ENCODE results near the gene RNFT2. TPM values are rescaled to one million over a fixed set of nuclear protein-coding genes. Genes with fewer than 3 reads are reported as not detected.

Gene RNFT2
- total RNA-seq, 1 experiment from 2014 or later = 12.3 TPM

- intact Hi-C loops (cut with micrococcal nuclease; ENCODE audit: unreplicated experiment) (loop anchor here (10.0 kb wide), 1 partner anchor 152 kb away; the partner anchor contains the start of genes RNFT2 and SPRING1), in situ Hi-C loops (cut with HindIII; ENCODE audit: low pct_unique_long_range_greater_than_20kb, low sequenced_read_pairs) (no loop called here)
- ChIA-PET CTCF (no interaction called here), POLR2A (no interaction called here)
- Histone ChIP-seq H3K27ac (ENCODE audit: low read length) (no peak overlapping the region), H3K36me3 (ENCODE audit: control insufficient read depth, insufficient read depth, low read length) (no peaks in the 10 kb centered on the region), H3K4me1 (ENCODE audit: control insufficient read depth, insufficient read depth, low read length) (peaks cover 5% of the 10 kb centered on the region), H3K4me3 (ENCODE audit: low read depth in 2 of 2, low read length in 2 of 2) (no peak overlapping the region), H3K27me3 (ENCODE audit: control insufficient read depth, insufficient read depth, low read length) (peaks cover 6% of the 10 kb centered on the region), H3K9me3 (ENCODE audit: control insufficient read depth, insufficient read depth, low read depth, low read length) (no peaks in the 10 kb centered on the region)
- DNase-seq (ENCODE audit: low read depth, low spot score) (no peak), ATAC-seq (no peak)
- no TSS peak for BruUV-seq (replicated peaks)
- TF ChIP-seq REST (IDR thresholded peaks at IDR 0.05; ENCODE audit: insufficient read depth in 1 of 2, low read depth in 2 of 2, low read length in 1 of 2) (no peak), TCF7L2 (IDR thresholded peaks at IDR 0.05; ENCODE audit: low read depth, low read length) (no peak), SIN3A (IDR thresholded peaks at IDR 0.05; ENCODE audit: borderline replicate concordance, insufficient read depth, low read depth, low read length) (no peak), POLR2AphosphoS5 (IDR thresholded peaks at IDR 0.05; ENCODE audit: low read depth, low read length) (no peak)
Observed at GRCh38 chr12:116887244-116887643, 149.1 kb downstream of the RNFT2 start.

GRCh38 chr12:116887897-116888296 is 149.8 kb downstream of the RNFT2 start:
- in situ Hi-C loops (cut with HindIII; ENCODE audit: low pct_unique_long_range_greater_than_20kb, low sequenced_read_pairs) (no loop called here), intact Hi-C loops (cut with micrococcal nuclease; ENCODE audit: unreplicated experiment) (loop anchor here (10.0 kb wide), 1 partner anchor 153 kb away; the partner anchor contains the start of genes RNFT2 and SPRING1)
- CTCF ChIA-PET = no interaction called here
- POLR2A ChIA-PET = no interaction called here
- TF ChIP-seq, protein P1, sequence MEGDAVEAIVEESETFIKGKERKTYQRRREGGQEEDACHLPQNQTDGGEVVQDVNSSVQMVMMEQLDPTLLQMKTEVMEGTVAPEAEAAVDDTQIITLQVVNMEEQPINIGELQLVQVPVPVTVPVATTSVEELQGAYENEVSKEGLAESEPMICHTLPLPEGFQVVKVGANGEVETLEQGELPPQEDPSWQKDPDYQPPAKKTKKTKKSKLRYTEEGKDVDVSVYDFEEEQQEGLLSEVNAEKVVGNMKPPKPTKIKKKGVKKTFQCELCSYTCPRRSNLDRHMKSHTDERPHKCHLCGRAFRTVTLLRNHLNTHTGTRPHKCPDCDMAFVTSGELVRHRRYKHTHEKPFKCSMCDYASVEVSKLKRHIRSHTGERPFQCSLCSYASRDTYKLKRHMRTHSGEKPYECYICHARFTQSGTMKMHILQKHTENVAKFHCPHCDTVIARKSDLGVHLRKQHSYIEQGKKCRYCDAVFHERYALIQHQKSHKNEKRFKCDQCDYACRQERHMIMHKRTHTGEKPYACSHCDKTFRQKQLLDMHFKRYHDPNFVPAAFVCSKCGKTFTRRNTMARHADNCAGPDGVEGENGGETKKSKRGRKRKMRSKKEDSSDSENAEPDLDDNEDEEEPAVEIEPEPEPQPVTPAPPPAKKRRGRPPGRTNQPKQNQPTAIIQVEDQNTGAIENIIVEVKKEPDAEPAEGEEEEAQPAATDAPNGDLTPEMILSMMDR (IDR thresholded peaks at IDR 0.05) = no peak
- TF ChIP-seq REST (IDR thresholded peaks at IDR 0.05; ENCODE audit: insufficient read depth in 1 of 2, low read depth in 2 of 2, low read length in 1 of 2) = no peak
- no peak for TF ChIP-seq POLR2AphosphoS5 (IDR thresholded peaks at IDR 0.05; ENCODE audit: low read depth, low read length)
- TF ChIP-seq TCF7L2 (IDR thresholded peaks at IDR 0.05; ENCODE audit: low read depth, low read length) = no peak
- no peak for TF ChIP-seq SIN3A (IDR thresholded peaks at IDR 0.05; ENCODE audit: borderline replicate concordance, insufficient read depth, low read depth, low read length)
- Histone ChIP-seq H3K27me3 (ENCODE audit: control insufficient read depth, insufficient read depth, low read length) (peaks cover 2% of the 10 kb centered on the region), H3K27ac (ENCODE audit: low read length) (no peak overlapping the region), H3K4me3 (ENCODE audit: low read depth in 2 of 2, low read length in 2 of 2) (no peak overlapping the region), H3K36me3 (ENCODE audit: control insufficient read depth, insufficient read depth, low read length) (no peaks in the 10 kb centered on the region), H3K4me1 (ENCODE audit: control insufficient read depth, insufficient read depth, low read length) (no peaks in the 10 kb centered on the region; the same call in 1 of the 2 replicates), H3K9me3 (ENCODE audit: control insufficient read depth, insufficient read depth, low read depth, low read length) (no peaks in the 10 kb centered on the region)
- DNase-seq (ENCODE audit: low read depth, low spot score) (no peak), ATAC-seq (no peak)
- BruUV-seq (replicated peaks) = no TSS peak

All from Panc1 (cell line).